ENCODE results near the gene EXO5.
"Not testable (repeated sequence)": the region's sequence is repeated elsewhere in the genome, so short reads cannot be mapped to it uniquely, and the experiment has no call there.

EXO5 gene

GRCh38 chr1:40508375-40509341, at the start of gene EXO5:
EXO5 (plus strand) TSS chr1:40508767; CDS start chr1:40514545, 5,778 bp downstream.
- DNase-seq = peak; percentile 87 to 90

- DNase-seq = no peak
Measured at GRCh38 chr1:40462956-40463590, 45.5 kb upstream of the EXO5 start.

GRCh38 chr1:40469327-40469726, 39.2 kb upstream of the EXO5 start:
- DNase-seq = no peak

- DNase-seq = no peak
Measured at GRCh38 chr1:40475268-40475667, 33.3 kb upstream of the EXO5 start.

- DNase-seq = peak; percentile 66 to 72
Measured at GRCh38 chr1:40476924-40477677, 31.5 kb upstream of the EXO5 start, which contains the start of gene ZFP69. ZFP69 (plus strand) TSS chr1:40477290; CDS start chr1:40479362, 2,072 bp downstream.

GRCh38 chr1:40477678-40478053, 30.9 kb upstream of the EXO5 start:
- peak; percentile 24 to 31 for DNase-seq

GRCh38 chr1:40478276-40478675, 30.3 kb upstream of the EXO5 start:
- no peak for DNase-seq

- no peak for DNase-seq
Measured at GRCh38 chr1:40479156-40479555, 29.4 kb upstream of the EXO5 start.

GRCh38 chr1:40495315-40495903, 13.2 kb upstream of the EXO5 start:
- no peak for DNase-seq

GRCh38 chr1:40502651-40503050, 5.9 kb upstream of the EXO5 start:
- not testable (repeated sequence) for DNase-seq

GRCh38 chr1:40507973-40508372, 594 bp upstream of the EXO5 start:
- no peak for DNase-seq

- no peak for DNase-seq
Measured at GRCh38 chr1:40519517-40519916, 10.9 kb downstream of the EXO5 start.

- DNase-seq = no peak
Measured at GRCh38 chr1:40530735-40531380, 22.3 kb downstream of the EXO5 start.

- peak; percentile 81 to 87 for DNase-seq
Measured at GRCh38 chr1:40531381-40532061, 23.0 kb downstream of the EXO5 start, which contains the start of gene ZNF684. ZNF684 (plus strand) TSS chr1:40531637; CDS start chr1:40533167, 1,530 bp downstream.

GRCh38 chr1:40532062-40532389, 23.5 kb downstream of the EXO5 start:
- no peak for DNase-seq

GRCh38 chr1:40532844-40533424, 24.4 kb downstream of the EXO5 start:
- DNase-seq = peak; percentile 4 to 26

GRCh38 chr1:40534589-40534988, 26.0 kb downstream of the EXO5 start:
- no peak for DNase-seq

GRCh38 chr1:40535732-40536131, 27.2 kb downstream of the EXO5 start:
- DNase-seq = no peak

- DNase-seq = no peak
Measured at GRCh38 chr1:40539338-40539737, 30.8 kb downstream of the EXO5 start.

GRCh38 chr1:40546957-40547356, 38.4 kb downstream of the EXO5 start:
- no peak for DNase-seq

GRCh38 chr1:40553017-40553416, 44.5 kb downstream of the EXO5 start:
- no peak for DNase-seq
